Hepatocyte (in vitro differentiated cells): ENCODE data around the gene RNF222.

Source experiments
- CTCF ChIP-seq: fragments of 200-600 bp; sonication (generic); IDR thresholded peaks from 2 replicates; pipeline ENCODE4 v1.5.1; 2016; ENCODE audit warnings: antibody characterized with exemption, mild to moderate bottlenecking; ENCODE audit not compliant: poor library complexity
- EZH2phosphoT487 ChIP-seq: fragments of 200-600 bp; sonication (generic); IDR thresholded peaks from one replicate; pipeline ENCODE4 v1.6.1; 2018; ENCODE audit warnings: antibody characterized with exemption, mild to moderate bottlenecking, low read depth, moderate library complexity; ENCODE audit not compliant: unreplicated experiment, severe bottlenecking

- no peak for TF ChIP-seq CTCF
- no peak for TF ChIP-seq EZH2phosphoT487
Measured at GRCh38 chr17:8357910-8358309, 39.7 kb downstream of the RNF222 start.
